Measurements from ENCODE around the gene GFOD2.

GFOD2 gene

GRCh38 chr16:67628216-67628615, 90.9 kb downstream of the GFOD2 start:
- DNase-seq, result no peak
